Measurements from ENCODE around the gene PSMB3.
"Not testable (repeated sequence)": the region's sequence is repeated elsewhere in the genome, so short reads cannot be mapped to it uniquely, and the experiment has no call there.

Gene PSMB3

DNA sequence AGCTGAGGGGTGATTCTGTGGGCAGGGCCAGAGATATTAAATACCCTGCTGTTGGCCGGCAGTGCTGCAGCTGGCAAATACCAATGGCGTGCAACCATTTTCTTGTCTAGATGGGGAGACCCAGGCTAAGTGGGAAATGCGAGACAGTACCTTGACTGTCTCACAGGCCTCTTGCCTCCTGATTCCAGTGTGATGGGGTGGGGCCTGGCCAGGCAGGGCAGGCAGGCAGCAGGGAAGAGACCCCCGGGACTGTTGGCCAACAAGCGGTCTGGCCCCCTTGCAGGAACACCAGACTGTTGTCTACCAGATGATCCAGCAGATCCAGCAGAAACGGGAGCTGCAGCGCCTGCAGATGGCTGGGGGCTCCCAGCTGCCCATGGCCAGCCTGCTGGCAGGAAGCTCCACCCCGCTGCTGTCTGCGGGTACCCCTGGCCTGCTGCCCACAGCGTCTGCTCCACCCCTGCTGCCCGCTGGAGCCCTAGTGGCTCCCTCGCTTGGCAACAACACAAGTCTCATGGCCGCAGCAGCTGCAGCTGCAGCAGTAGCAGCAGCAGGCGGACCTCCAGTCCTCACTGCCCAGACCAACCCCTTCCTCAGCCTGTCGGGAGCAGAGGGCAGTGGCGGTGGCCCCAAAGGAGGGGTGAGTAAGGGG, 28.1 kb upstream of the PSMB3 start:
- no peak for TF ChIP-seq GATA1 (IDR thresholded peaks at IDR 0.05; ENCODE audit: low read depth, low read length)
- TF ChIP-seq POLR2A (IDR thresholded peaks at IDR 0.05; ENCODE audit: low read length): no peak
- DNase-seq: no peak

DNA sequence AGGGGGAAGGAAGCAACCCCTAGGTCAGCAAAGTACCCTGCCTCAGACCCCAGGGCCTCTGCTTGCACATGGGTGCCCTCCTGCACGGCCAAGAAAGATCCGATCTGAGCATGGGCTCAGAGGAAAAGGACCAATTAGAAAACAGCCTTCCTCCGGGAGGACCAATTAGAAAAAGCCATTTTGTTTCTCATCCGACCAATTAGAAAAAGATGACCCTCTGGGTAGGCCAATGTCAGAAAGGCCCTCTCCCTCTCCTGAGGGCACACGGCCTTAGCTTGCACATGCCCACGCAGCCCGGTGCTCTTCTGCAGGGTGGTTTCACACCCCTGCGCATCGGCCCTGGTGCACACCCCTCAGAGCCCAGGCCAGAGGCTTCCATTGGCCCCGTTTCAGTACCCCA, 27.5 kb upstream of the PSMB3 start:
- DNase-seq: no peak
- TF ChIP-seq POLR2A (IDR thresholded peaks at IDR 0.05; ENCODE audit: low read length) (no peak), GATA1 (IDR thresholded peaks at IDR 0.05; ENCODE audit: low read depth, low read length) (no peak)

DNA sequence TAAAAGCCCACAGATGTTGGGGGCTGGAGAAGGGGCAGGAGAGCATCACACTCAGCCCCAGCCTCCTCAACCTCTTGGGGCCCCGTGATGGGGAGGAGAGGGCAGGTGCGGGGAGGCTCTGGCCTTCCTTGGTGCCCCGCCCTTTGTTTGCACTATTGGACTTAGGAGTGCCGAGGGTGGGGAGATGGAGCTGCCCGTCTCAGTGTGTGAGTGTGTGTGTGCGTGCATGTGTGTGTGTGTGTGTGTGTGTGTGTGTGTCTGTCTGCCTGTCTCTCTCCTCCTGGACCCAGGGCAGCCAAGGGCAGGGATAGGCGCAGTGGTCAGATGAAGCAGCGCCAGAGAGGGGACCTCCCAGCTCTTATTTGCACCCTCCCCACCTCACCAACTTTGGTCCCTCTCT, 26.4 kb upstream of the PSMB3 start:
- DNase-seq: not testable (repeated sequence)

DNA sequence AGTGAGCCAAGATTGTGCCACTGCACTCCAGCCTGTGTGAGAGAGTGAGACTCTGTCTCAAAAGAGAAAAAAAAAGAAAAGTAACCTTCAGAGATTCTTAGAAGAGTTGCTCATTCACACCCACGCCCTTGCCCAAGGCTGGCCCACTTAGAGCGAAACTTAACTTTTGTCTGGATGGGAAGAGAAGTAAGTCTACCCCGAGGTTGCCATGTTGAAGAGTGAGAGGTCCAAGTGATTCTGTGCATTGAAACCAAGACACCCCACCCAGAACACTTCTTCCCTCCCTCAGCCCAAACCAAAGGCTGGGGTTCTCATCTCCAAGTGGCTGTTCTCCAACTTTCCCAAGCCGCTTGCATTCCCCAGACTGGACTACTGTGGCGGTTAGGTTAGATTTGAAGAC, 24.8 kb upstream of the PSMB3 start:
- no peak for DNase-seq
- TF ChIP-seq POLR2A (IDR thresholded peaks at IDR 0.05; ENCODE audit: low read length): no peak
- TF ChIP-seq GATA1 (IDR thresholded peaks at IDR 0.05; ENCODE audit: low read depth, low read length): no peak

DNA sequence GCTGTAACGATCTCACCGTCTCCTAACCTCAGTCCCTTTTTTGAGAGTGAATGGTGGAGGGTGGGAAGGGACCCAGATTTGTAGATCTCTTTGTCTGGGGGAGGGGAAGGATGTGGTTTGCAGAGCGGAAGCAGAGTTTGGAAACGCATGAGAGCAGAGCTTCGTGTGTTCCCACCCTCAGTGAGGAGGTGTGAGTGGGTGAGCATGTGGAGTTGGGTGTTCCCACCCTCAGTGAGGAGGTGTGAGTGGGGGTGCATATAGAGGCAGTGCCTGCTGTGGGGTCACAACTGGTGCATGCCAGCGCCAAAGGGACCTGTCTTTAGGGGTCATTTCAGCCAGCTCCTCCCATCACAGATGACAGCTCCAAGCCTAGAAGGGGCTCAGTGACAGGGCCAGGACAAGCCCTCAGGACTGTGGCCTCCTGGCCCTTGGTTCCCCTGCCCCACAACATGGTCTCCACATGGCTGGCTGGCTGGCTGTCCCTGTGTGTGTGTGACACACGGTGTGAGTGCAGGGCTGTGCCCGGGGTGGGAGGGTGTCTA, 24.2 kb upstream of the PSMB3 start:
- TF ChIP-seq GATA1 (IDR thresholded peaks at IDR 0.05; ENCODE audit: low read depth, low read length) (no peak), POLR2A (IDR thresholded peaks at IDR 0.05; ENCODE audit: low read length) (no peak)
- no peak for DNase-seq

- no peak for DNase-seq
- TF ChIP-seq POLR2A (IDR thresholded peaks at IDR 0.05; ENCODE audit: low read length): no peak
- no peak for TF ChIP-seq GATA1 (IDR thresholded peaks at IDR 0.05; ENCODE audit: low read depth, low read length)
These were observed 23.1 kb upstream of the PSMB3 start for GRCh38 chr17:38729368-38729885.

- TF ChIP-seq POLR2A (IDR thresholded peaks at IDR 0.05; ENCODE audit: low read length) (peak; percentile 45), GATA1 (IDR thresholded peaks at IDR 0.05; ENCODE audit: low read depth, low read length) (no peak)
- DNase-seq: peak; percentile 92 to 96
These were observed 22.5 kb upstream of the PSMB3 start, which contains the start of gene CISD3 for GRCh38 chr17:38729886-38730525. Gene CISD3, plus strand, starts transcription at chr17:38730341. Its CDS starts 18 bp downstream, at chr17:38730359.

DNA sequence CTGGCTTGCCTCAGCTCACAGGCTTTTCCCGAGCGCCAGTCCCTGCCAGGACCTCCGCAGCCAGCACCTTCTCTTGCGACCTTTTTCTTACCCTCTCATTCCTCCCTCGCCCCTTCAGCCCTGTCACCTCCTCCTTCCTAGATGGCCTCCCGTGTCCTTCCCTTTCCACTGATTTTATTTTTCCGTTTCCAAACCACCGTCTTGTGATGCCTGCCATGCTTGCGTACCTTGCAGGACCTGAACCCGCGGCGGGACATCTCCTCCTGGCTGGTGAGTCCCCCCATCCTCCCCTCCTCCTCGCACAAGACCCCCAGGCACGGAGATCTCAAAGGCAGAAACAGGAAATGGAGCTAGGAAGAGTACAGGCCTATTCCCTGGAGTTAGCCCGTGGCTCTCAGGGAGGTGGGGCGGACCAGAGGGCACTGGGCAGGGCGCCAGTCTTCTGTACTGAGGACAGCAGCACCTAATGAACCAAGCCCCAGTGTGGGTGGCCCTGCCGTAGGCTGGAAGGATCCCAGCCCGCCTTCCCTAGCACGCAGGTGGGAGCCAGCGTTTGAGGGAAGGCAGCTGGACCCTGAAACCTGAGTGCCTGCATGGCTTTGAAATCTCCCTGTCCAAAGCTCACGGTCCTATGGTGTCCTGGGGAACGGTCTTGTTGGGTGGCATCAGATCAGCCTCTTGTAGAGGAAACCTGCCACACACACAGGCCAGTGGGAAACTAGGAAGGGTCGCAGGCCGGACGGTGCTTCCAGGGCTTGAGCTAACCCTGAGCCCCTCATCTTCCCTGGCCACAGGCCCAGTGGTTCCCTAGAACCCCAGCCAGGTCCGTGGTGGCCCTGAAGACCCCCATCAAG, 21.8 kb upstream of the PSMB3 start:
- DNase-seq: peak; percentile 41 to 54
- TF ChIP-seq POLR2A (IDR thresholded peaks at IDR 0.05; ENCODE audit: low read length) (no peak), GATA1 (IDR thresholded peaks at IDR 0.05; ENCODE audit: low read depth, low read length) (no peak)

- no peak for TF ChIP-seq POLR2A (IDR thresholded peaks at IDR 0.05; ENCODE audit: low read length)
- TF ChIP-seq GATA1 (IDR thresholded peaks at IDR 0.05; ENCODE audit: low read depth, low read length): no peak
- DNase-seq: no peak
These were observed 20.8 kb upstream of the PSMB3 start for GRCh38 chr17:38731526-38732294.

GRCh38 chr17:38732376-38733281, 19.9 kb upstream of the PSMB3 start:
- no peak for TF ChIP-seq POLR2A (IDR thresholded peaks at IDR 0.05; ENCODE audit: low read length)
- TF ChIP-seq GATA1 (IDR thresholded peaks at IDR 0.05; ENCODE audit: low read depth, low read length): no peak
- DNase-seq: peak; percentile 39 to 52

DNA sequence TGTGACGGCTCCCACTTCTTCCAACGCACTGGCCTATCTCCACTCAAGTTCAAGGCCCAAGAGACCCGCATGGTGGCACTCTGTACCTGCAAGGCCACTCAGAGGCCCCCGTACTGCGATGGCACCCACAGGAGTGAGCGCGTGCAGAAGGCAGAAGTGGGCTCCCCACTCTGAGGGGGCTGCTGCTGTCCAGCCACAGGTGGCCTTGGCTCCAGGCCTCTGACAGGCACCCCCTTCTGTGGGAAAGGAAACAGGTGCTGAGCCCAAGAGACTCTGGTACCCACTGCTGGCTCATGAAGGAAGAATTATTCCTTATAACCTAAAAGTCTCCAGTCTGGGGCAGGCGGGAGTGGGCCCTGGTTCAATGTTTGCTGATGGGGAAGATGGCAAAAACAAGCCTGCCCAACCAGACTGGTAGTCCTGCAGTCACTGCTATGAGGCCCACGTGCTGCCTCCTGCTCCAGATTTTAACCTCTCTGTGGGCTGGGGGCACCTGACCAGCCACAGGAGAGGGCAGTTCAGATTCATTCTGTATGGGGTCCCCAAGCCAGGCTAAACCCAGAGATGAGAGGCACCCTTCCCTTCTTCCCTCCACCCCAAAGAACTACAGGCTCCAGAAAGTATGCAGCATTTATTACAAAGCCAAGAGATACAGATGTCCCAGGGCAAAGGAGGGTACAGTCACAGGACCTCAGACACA, 19.1 kb upstream of the PSMB3 start:
- no peak for DNase-seq
- TF ChIP-seq GATA1 (IDR thresholded peaks at IDR 0.05; ENCODE audit: low read depth, low read length) (no peak), POLR2A (IDR thresholded peaks at IDR 0.05; ENCODE audit: low read length) (no peak)
